Suppressor macrophage (primary cell): ENCODE results near the gene DIRAS1.
"Not testable (repeated sequence)": the region's sequence is repeated elsewhere in the genome, so short reads cannot be mapped to it uniquely, and the experiment has no call there.

Experiments
- DNase-seq, 4 experiments: peaks; one replicate each; pipeline ENCODE4 v3.0.0-alpha.2; 2020 to 2022

DIRAS1 gene

GRCh38 chr19:2675892-2676291, 45.3 kb downstream of the DIRAS1 start:
- no peak for DNase-seq

GRCh38 chr19:2670217-2670616, 51.0 kb downstream of the DIRAS1 start:
- no peak for DNase-seq

GRCh38 chr19:2668175-2668763, 52.9 kb downstream of the DIRAS1 start:
- no peak for DNase-seq

- DNase-seq: not testable (repeated sequence)
Observed at GRCh38 chr19:2667349-2667748, 53.8 kb downstream of the DIRAS1 start.

GRCh38 chr19:2666344-2666994, 54.7 kb downstream of the DIRAS1 start:
- no peak for DNase-seq

- no peak for DNase-seq
Observed at GRCh38 chr19:2665103-2665502, 56.1 kb downstream of the DIRAS1 start.
